AG10803 (cell line): ENCODE measurements around the gene AKAP8L.

Source experiments
- DNase-seq: peaks from one replicate; pipeline ENCODE4 v3.0.0; 2010; ENCODE audit warnings: low read depth
- H3K4me3 ChIP-seq: 2 replicates; pipeline ENCODE4 v1.5.1; 2011; ENCODE audit warnings: mild to moderate bottlenecking, low read length, control low read depth
- TF ChIP-seq, protein P1 (sequence below): conservative IDR thresholded peaks from 2 replicates; pipeline ENCODE4 v1.5.1; 2011; ENCODE audit warnings: mild to moderate bottlenecking, low read length, control low read depth, inconsistent platforms

Gene AKAP8L

DNA sequence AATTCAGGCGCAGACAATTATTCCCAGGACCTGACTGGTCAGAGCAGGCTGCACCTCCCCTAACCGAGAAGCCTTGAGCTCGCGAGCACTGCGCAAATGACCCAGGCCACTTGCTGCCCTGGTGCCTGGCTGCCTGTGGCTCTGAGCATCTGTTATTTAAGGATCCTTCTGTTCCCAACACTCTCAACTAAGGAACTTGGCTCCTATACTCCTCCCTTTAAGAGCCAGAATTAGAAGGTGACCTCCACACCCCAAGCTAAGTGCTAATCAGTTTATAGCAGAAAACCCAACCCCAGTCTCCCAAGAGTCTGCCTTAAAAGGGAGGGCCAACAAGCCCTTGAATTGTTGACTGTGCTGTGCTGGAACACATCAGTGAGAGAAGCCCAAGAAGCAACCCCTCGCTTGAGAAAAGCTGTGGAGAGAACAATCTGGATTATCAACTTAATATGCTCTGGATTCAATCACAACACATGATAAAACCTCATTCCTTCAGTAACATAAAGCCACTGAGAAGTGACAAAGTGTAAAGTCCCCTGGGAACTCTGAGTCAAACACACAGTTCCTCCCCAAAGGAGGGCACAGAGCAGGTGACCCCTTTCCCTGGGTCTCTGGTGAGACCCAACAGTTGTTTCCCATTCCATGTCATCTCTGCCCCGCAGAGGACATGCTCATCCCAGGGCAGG lies 14.6 kb downstream of the AKAP8L start:
- no peak overlapping the region for H3K4me3 ChIP-seq
- no peak for DNase-seq
- TF ChIP-seq, protein P1, sequence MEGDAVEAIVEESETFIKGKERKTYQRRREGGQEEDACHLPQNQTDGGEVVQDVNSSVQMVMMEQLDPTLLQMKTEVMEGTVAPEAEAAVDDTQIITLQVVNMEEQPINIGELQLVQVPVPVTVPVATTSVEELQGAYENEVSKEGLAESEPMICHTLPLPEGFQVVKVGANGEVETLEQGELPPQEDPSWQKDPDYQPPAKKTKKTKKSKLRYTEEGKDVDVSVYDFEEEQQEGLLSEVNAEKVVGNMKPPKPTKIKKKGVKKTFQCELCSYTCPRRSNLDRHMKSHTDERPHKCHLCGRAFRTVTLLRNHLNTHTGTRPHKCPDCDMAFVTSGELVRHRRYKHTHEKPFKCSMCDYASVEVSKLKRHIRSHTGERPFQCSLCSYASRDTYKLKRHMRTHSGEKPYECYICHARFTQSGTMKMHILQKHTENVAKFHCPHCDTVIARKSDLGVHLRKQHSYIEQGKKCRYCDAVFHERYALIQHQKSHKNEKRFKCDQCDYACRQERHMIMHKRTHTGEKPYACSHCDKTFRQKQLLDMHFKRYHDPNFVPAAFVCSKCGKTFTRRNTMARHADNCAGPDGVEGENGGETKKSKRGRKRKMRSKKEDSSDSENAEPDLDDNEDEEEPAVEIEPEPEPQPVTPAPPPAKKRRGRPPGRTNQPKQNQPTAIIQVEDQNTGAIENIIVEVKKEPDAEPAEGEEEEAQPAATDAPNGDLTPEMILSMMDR = no peak

DNA sequence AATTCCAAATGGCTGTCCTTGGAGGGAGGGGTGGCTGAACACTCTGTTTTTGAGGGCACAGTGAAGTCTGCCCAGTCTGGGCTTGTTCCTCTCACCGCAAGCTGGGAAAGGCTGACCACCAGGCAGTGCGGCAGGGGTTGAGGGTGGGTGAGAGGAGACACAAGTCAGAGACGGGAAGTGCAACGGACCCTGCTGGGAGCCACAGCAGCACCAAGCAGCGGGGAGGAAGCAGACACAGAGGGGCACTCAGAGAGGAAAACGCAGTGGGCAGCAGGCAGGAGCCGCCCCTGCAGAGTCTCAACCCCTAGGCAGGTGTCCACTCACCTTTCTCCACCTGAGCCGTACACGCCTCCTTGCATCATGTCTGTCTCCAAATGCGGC lies 15.6 kb downstream of the AKAP8L start:
- DNase-seq = no peak
- TF ChIP-seq, protein P1 = no peak

DNA sequence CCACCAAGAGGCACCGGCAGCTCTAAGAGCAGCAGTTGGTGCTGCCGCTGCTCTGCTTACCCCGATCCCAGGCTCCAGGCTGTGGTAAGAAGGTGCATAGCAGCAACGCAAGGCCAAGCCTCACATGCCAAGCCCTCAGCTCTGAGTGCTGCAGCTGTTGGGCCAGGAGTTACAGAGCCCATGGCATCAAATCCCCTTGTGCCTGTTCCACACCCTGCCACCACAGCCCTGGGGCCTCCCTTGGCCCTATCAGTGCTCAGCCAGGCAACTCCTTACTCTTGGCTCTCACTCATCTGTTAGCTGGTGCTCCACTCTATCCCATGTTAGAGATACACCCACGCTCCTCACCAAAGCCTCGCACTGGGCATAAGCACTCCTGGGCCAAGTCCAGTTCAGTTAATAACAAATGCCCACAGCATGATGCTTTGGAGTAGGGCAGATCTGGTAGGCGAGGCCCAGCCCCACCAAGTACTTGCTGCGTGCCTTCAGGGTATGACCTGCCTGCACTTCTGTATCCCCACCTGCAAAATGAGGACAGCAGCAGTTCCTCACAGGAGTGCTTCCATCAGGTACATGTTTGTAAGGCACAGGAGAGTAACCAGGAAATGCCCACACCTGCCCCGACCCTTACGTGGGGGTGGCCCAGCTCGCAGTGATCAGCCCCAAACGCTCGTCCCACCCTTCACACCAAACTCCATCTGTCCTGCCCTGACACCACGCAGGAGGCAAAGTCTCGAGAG lies 16.2 kb downstream of the AKAP8L start:
- TF ChIP-seq, protein P1 = no peak
- no peak overlapping the region for H3K4me3 ChIP-seq
- DNase-seq = no peak

More for the DNA sequence above, 15.6 kb downstream of the AKAP8L start:
- no peak overlapping the region for H3K4me3 ChIP-seq

DNA sequence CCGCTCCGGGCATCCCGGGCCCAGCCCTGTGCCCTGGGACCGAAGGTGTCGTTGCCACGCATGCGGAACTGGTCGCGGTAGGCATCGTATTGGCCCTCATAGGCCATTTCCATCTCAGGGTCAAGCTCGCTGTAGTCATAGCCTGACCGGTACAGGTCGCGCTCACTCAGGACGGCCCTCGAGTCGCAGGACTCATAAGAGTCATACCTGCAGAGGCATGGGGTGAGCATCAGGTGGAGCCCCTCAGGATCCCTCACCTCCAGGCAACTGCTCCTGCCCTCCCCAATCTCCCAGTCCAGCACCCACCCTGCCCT lies 17.4 kb downstream of the AKAP8L start:
- TF ChIP-seq, protein P1 = no peak
- no peak for DNase-seq
- no peak overlapping the region for H3K4me3 ChIP-seq

DNA sequence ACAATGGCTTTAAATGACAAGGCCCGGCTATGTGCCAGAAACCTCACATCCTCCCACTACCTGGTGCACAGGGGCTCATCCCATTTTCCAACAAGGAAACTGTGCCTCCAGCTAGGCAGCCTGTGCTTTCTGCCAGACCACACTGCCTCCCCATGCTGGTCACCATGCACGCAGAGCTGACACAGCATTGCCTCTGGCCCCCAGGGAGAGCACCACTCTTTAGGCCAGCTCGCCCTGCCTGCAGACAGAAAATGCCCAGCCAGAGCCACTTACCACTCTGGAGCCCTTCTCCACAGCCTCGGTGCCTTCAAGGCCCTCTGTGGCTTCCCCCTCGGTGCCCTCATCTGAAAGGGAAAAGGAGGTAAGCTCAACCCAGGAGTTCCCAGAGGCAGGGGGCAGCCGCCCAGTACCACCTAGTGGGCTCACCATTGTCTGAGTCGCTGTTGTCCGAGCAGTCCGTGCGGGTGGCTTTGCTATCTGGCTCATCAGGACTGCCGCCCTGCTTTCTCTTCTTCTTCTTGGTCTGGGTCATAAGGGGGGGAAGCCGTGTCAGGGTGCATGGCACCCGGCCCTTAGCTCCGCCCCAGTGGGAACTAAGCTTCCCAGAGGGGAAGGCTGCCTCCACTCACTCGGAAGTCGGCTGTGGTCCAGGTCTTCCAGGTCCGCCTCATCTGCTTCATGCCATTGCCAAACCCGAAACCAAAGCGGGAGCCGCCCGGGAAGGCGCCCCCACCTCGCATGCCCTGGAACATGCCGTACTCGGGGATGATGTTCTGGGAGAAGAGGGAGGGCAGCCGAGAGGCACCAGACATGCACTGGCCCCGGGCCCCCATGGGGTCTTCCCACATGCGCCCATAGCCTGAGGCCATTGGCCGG lies 18.0 kb downstream of the AKAP8L start:
- no peak for DNase-seq
- TF ChIP-seq, protein P1 = no peak
- no peak overlapping the region for H3K4me3 ChIP-seq

DNA sequence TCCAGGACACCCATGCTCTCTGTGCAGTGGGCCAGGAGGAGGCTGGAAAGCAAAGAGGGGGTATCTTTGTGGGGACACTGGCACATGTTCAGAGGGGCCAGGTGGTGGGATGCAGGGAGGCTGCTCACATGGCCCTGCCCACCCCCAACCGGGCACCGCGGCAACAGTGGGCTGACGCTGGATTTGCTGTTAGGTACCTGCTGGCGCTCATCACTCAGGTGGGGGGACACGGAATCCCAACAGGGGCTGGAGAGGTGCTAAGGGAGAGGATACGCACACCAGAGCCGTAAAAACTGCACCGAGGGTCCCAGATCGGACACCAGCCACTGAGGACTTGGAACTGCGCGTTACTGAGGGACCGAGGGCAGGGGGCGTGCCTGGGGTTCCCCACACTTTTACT lies 19.2 kb downstream of the AKAP8L start:
- H3K4me3 ChIP-seq = no peak overlapping the region

More for the DNA sequence above, 19.2 kb downstream of the AKAP8L start:
- no peak for DNase-seq
- TF ChIP-seq, protein P1 = no peak
